GM12891 (cell line): ENCODE data around the gene CD109.

Experiments used
- POLR2A ChIP-seq: IDR thresholded peaks from 2 replicates; pipeline ENCODE4 v1.6.1; 2011; ENCODE audit warnings: low read depth, low read length, control low read depth
- POLR2AphosphoS5 ChIP-seq: IDR thresholded peaks from 2 replicates; pipeline ENCODE4 v1.6.1; 2011; ENCODE audit warnings: low read depth, low read length, control low read depth
- SPI1 ChIP-seq: IDR thresholded peaks from 2 replicates; pipeline ENCODE4 v1.6.1; 2011; ENCODE audit warnings: low read depth, low read length, control low read depth
- TAF1 ChIP-seq: IDR thresholded peaks from 2 replicates; pipeline ENCODE4 v1.6.1; 2011; ENCODE audit warnings: low read depth, low read length, control low read depth

DNA sequence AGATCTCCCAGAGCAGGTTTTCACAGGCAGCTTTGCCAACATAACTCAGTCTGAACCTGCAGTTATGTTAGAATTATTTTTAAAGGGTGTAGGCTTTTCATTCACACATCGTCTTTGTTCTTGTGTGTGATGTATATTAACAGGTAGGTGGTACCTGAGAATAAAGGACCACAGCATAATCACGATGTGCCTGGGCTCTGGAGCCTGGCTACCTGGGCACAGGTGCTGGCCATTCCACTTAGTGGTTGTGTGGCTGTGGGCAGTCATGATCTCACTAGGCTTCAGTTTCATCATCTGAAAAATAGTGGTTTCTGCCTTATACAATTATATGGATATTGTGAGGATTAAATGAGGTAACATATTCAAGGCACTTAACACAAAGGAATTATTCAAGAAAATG lies 6.4 kb downstream of the CD109 start:
- no peak for TF ChIP-seq POLR2A
- no peak for TF ChIP-seq POLR2AphosphoS5
- no peak for TF ChIP-seq SPI1
- no peak for TF ChIP-seq TAF1
